ENCODE results near the gene EXOC8. TPM values are rescaled to one million over a fixed set of nuclear protein-coding genes. Genes with fewer than 3 reads are reported as not detected.

The EXOC8 gene
- total RNA-seq, 1 experiment from 2014 or later: 11.3 TPM

DNA sequence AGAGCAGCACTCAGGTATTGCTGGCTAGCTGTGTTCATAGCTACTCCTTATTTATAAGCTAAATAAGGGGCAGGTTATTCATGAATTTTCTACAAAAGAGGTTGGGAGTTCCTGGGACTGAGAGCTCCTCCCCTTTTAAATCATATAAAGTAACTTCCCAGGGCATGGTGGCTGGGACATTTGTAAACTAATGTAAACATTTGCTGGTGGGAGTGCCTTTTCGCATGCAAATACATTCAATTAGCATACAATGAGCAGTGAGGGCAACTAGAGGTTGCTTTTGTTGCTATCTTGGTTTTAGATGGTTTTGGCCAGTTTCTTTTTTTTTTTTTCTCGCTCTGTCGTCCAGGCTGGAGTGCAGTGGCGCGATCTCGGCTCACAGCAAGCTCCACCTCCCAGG is 53.2 kb downstream of the EXOC8 start:
- POLR2A ChIA-PET: interaction anchor here (0.6 kb wide), 1 partner anchor 271 kb away, joined by 3 read pairs; no protein-coding TSS in a partner anchor
- H3K27me3 Mint-ChIP-seq (ENCODE audit: low read depth): peaks cover 18% of the 10 kb centered on the region
- H3K4me1 Mint-ChIP-seq: peaks cover 4% of the 10 kb centered on the region; the same call in 1 of the 2 replicates
- H3K9me3 Mint-ChIP-seq: peaks cover 13% of the 10 kb centered on the region
- DNase-seq (ENCODE audit: low spot score) (no peak), ATAC-seq (peak; percentile 63)
- H3K27ac Mint-ChIP-seq: no peak overlapping the region
- CTCF ChIA-PET: interaction anchor here (0.7 kb wide), 1 partner anchor 53 kb away, joined by 5 read pairs; the partner anchor contains the start of genes EXOC8 and SPRTN
- H3K36me3 Mint-ChIP-seq: peaks cover 7% of the 10 kb centered on the region; the same call in 1 of the 2 replicates
- TF ChIP-seq, protein P1, sequence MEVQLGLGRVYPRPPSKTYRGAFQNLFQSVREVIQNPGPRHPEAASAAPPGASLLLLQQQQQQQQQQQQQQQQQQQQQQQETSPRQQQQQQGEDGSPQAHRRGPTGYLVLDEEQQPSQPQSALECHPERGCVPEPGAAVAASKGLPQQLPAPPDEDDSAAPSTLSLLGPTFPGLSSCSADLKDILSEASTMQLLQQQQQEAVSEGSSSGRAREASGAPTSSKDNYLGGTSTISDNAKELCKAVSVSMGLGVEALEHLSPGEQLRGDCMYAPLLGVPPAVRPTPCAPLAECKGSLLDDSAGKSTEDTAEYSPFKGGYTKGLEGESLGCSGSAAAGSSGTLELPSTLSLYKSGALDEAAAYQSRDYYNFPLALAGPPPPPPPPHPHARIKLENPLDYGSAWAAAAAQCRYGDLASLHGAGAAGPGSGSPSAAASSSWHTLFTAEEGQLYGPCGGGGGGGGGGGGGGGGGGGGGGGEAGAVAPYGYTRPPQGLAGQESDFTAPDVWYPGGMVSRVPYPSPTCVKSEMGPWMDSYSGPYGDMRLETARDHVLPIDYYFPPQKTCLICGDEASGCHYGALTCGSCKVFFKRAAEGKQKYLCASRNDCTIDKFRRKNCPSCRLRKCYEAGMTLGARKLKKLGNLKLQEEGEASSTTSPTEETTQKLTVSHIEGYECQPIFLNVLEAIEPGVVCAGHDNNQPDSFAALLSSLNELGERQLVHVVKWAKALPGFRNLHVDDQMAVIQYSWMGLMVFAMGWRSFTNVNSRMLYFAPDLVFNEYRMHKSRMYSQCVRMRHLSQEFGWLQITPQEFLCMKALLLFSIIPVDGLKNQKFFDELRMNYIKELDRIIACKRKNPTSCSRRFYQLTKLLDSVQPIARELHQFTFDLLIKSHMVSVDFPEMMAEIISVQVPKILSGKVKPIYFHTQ (CRISPR knock-in tag; IDR thresholded peaks at IDR 0.05): no peak
- TF ChIP-seq NR1H2 (CRISPR knock-in tag; IDR thresholded peaks at IDR 0.05): no peak
- TF ChIP-seq, protein P2, sequence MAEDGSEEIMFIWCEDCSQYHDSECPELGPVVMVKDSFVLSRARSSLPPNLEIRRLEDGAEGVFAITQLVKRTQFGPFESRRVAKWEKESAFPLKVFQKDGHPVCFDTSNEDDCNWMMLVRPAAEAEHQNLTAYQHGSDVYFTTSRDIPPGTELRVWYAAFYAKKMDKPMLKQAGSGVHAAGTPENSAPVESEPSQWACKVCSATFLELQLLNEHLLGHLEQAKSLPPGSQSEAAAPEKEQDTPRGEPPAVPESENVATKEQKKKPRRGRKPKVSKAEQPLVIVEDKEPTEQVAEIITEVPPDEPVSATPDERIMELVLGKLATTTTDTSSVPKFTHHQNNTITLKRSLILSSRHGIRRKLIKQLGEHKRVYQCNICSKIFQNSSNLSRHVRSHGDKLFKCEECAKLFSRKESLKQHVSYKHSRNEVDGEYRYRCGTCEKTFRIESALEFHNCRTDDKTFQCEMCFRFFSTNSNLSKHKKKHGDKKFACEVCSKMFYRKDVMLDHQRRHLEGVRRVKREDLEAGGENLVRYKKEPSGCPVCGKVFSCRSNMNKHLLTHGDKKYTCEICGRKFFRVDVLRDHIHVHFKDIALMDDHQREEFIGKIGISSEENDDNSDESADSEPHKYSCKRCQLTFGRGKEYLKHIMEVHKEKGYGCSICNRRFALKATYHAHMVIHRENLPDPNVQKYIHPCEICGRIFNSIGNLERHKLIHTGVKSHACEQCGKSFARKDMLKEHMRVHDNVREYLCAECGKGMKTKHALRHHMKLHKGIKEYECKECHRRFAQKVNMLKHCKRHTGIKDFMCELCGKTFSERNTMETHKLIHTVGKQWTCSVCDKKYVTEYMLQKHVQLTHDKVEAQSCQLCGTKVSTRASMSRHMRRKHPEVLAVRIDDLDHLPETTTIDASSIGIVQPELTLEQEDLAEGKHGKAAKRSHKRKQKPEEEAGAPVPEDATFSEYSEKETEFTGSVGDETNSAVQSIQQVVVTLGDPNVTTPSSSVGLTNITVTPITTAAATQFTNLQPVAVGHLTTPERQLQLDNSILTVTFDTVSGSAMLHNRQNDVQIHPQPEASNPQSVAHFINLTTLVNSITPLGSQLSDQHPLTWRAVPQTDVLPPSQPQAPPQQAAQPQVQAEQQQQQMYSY (CRISPR knock-in tag; IDR thresholded peaks at IDR 0.05): no peak
- TF ChIP-seq CBFB (CRISPR knock-in tag; IDR thresholded peaks at IDR 0.05; ENCODE audit: low read depth): no peak
- TF ChIP-seq, protein P3, sequence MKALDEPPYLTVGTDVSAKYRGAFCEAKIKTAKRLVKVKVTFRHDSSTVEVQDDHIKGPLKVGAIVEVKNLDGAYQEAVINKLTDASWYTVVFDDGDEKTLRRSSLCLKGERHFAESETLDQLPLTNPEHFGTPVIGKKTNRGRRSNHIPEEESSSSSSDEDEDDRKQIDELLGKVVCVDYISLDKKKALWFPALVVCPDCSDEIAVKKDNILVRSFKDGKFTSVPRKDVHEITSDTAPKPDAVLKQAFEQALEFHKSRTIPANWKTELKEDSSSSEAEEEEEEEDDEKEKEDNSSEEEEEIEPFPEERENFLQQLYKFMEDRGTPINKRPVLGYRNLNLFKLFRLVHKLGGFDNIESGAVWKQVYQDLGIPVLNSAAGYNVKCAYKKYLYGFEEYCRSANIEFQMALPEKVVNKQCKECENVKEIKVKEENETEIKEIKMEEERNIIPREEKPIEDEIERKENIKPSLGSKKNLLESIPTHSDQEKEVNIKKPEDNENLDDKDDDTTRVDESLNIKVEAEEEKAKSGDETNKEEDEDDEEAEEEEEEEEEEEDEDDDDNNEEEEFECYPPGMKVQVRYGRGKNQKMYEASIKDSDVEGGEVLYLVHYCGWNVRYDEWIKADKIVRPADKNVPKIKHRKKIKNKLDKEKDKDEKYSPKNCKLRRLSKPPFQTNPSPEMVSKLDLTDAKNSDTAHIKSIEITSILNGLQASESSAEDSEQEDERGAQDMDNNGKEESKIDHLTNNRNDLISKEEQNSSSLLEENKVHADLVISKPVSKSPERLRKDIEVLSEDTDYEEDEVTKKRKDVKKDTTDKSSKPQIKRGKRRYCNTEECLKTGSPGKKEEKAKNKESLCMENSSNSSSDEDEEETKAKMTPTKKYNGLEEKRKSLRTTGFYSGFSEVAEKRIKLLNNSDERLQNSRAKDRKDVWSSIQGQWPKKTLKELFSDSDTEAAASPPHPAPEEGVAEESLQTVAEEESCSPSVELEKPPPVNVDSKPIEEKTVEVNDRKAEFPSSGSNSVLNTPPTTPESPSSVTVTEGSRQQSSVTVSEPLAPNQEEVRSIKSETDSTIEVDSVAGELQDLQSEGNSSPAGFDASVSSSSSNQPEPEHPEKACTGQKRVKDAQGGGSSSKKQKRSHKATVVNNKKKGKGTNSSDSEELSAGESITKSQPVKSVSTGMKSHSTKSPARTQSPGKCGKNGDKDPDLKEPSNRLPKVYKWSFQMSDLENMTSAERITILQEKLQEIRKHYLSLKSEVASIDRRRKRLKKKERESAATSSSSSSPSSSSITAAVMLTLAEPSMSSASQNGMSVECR (CRISPR knock-in tag; IDR thresholded peaks at IDR 0.05; ENCODE audit: borderline replicate concordance): no peak
- TF ChIP-seq, protein P4, sequence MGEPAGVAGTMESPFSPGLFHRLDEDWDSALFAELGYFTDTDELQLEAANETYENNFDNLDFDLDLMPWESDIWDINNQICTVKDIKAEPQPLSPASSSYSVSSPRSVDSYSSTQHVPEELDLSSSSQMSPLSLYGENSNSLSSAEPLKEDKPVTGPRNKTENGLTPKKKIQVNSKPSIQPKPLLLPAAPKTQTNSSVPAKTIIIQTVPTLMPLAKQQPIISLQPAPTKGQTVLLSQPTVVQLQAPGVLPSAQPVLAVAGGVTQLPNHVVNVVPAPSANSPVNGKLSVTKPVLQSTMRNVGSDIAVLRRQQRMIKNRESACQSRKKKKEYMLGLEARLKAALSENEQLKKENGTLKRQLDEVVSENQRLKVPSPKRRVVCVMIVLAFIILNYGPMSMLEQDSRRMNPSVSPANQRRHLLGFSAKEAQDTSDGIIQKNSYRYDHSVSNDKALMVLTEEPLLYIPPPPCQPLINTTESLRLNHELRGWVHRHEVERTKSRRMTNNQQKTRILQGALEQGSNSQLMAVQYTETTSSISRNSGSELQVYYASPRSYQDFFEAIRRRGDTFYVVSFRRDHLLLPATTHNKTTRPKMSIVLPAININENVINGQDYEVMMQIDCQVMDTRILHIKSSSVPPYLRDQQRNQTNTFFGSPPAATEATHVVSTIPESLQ (CRISPR knock-in tag; IDR thresholded peaks at IDR 0.05): no peak
- no peak for TF ChIP-seq ZNF671 (CRISPR knock-in tag; IDR thresholded peaks at IDR 0.05)
- no peak for TF ChIP-seq OVOL2 (CRISPR knock-in tag; IDR thresholded peaks at IDR 0.05; ENCODE audit: borderline replicate concordance)
- TF ChIP-seq, protein P5, sequence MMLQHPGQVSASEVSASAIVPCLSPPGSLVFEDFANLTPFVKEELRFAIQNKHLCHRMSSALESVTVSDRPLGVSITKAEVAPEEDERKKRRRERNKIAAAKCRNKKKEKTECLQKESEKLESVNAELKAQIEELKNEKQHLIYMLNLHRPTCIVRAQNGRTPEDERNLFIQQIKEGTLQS (CRISPR knock-in tag; conservative IDR thresholded peaks at IDR 0.05): no peak
- no peak overlapping the region for H3K4me3 Mint-ChIP-seq

Other genes starting within 250 kb of the EXOC8 start
- not detected in 3 replicates for gene TRIM67, start 175.8 kb downstream of the EXOC8 start, total RNA-seq (2021)
- 32.8 to 40.4 TPM (median 38.4 TPM) in 3 replicates for gene GNPAT, start 96.6 kb downstream of the EXOC8 start, total RNA-seq (2021)
- 12.6 to 14.6 TPM (median 12.7 TPM) in 3 replicates for gene SPRTN, start 441 bp upstream of the EXOC8 start, total RNA-seq (2021)
- 13.7 to 17.7 TPM (median 15.3 TPM) in 3 replicates for gene EGLN1, start 84.4 kb upstream of the EXOC8 start, total RNA-seq (2021)
- gene TSNAX, start 190.8 kb upstream of the EXOC8 start, total RNA-seq (2021): 36.8 to 38.0 TPM (median 36.8 TPM) in 3 replicates

Measured in WTC11 (cell line).